Osteocyte (in vitro differentiated cells): ENCODE measurements around the gene LRRC14B. TPM values are rescaled to one million over a fixed set of nuclear protein-coding genes. Genes with fewer than 3 reads are reported as not detected.
A peak's percentile ranks its signal among the peaks of the same experiment; 100 is the strongest.

ENCODE experiments used
- DNase-seq: peaks from one replicate; pipeline ENCODE4 v3.0.0; 2021; ENCODE audit warnings: mixed read lengths; ENCODE audit not compliant: unreplicated experiment; ENCODE audit errors: extremely low spot score
- H3K27ac Mint-ChIP-seq: one replicate; pipeline ENCODE4 v1.8.0; 2021; ENCODE audit warnings: mild to moderate bottlenecking, mixed read lengths; ENCODE audit not compliant: unreplicated experiment
- H3K27me3 Mint-ChIP-seq: one replicate; pipeline ENCODE4 v1.8.0; 2021; ENCODE audit warnings: mixed read lengths; ENCODE audit not compliant: unreplicated experiment
- H3K36me3 Mint-ChIP-seq: one replicate; pipeline ENCODE4 v1.8.0; 2021; ENCODE audit warnings: mixed read lengths; ENCODE audit not compliant: unreplicated experiment
- H3K4me1 Mint-ChIP-seq: one replicate; pipeline ENCODE4 v1.8.0; 2021; ENCODE audit warnings: mixed read lengths; ENCODE audit not compliant: unreplicated experiment
- H3K4me3 Mint-ChIP-seq: one replicate; pipeline ENCODE4 v1.8.0; 2021; ENCODE audit warnings: mild to moderate bottlenecking, moderate library complexity, mixed read lengths; ENCODE audit not compliant: unreplicated experiment
- H3K9me3 Mint-ChIP-seq: one replicate; pipeline ENCODE4 v1.8.0; 2021; ENCODE audit warnings: mixed read lengths; ENCODE audit not compliant: unreplicated experiment
- CTCF ChIP-seq: fragments of 200-600 bp; sonication (generic); IDR thresholded peaks from 2 replicates; pipeline ENCODE4 v1.5.0; 2021; ENCODE audit warnings: antibody characterized with exemption, mild to moderate bottlenecking, moderate library complexity
- total RNA-seq: library from RNA; stranded (reverse); gene quantifications from 2 replicates; pipeline ENCODE4 v1.2.1, GENCODE V29; 2021

The LRRC14B gene
- total RNA-seq, 1 donor from 2014 or later, result not detected

DNA sequence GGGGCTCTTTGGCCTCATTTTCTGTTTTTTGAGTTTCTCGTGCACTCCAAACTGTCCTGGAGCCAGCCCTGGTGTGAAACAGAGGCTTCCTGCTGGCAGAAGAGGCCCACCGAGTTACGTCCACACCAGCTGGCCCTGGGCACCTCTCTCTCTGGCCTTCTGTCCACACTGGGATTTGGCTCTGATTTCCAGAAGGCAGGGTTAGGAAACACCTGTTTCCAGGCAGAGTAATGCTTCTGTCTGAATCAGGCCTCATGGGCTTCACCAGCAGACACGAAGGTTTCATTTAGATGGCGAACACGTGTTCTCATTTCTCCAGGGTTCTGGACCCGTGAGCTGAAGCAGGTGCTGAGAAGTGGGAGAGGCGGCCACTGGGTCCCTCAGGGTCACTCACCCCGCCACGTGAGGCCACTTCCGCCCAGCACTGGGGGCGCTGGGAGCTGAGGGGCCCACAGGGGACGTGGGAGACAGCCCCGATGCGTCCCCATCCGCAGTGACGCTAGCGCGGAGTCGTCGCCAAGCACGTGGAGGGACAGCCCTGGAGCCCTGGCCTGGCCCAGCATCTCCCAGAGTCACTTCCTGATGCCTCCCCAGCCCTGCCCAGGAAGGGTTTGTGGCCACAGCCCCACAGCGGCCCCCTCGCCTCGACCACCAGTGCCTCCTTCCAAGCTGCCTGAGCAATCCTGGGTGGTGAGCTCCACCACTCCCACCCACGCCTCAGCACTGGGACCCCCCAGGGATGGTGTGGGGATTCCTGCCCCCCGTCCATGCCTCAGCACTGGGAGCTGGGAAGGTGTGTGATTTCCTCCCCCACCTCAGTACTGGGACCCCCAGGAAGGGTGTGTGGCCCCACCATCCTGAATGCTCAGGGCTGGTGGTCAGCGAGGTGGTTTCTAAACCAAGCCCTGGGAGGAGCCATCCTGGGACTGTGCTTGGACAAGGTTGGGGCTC is 4.9 kb upstream of the LRRC14B start:
- H3K27me3 Mint-ChIP-seq, result no peaks in the 10 kb centered on the region
- H3K4me3 Mint-ChIP-seq, result no peak overlapping the region
- H3K36me3 Mint-ChIP-seq, result no peaks in the 10 kb centered on the region
- TF ChIP-seq CTCF, result no peak
- no peak overlapping the region for H3K27ac Mint-ChIP-seq
- DNase-seq, result no peak
- H3K4me1 Mint-ChIP-seq, result peaks cover 19% of the 10 kb centered on the region
- no peaks in the 10 kb centered on the region for H3K9me3 Mint-ChIP-seq

DNA sequence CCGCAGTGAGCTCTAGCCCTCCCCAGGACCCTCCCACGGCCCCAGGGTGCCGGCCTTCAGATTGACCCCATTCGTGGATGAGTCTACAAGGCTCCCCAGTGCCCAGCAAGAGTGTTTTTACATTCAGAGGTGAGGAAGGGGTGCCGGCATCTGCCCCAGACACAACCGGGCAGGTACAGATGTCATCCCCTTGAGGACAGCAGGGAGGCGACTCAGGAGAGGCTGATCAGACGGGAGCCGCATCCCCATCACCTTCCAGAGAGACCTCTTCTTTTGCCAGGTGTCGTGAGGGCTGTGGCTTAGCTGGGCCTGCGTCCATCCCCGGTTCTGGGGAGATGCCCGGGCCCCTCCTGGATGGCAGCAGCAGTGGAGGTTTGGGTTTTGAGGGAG is 4.3 kb upstream of the LRRC14B start:
- no peak overlapping the region for H3K27ac Mint-ChIP-seq
- H3K27me3 Mint-ChIP-seq, result no peaks in the 10 kb centered on the region
- TF ChIP-seq CTCF, result no peak
- no peak overlapping the region for H3K4me3 Mint-ChIP-seq
- no peaks in the 10 kb centered on the region for H3K9me3 Mint-ChIP-seq
- H3K36me3 Mint-ChIP-seq, result no peaks in the 10 kb centered on the region
- peaks cover 19% of the 10 kb centered on the region for H3K4me1 Mint-ChIP-seq
- no peak for DNase-seq

GRCh38 chr5:187617-188451 is 3.5 kb upstream of the LRRC14B start:
- Mint-ChIP-seq H3K27ac (no peak overlapping the region), H3K27me3 (no peaks in the 10 kb centered on the region), H3K4me3 (no peak overlapping the region), H3K4me1 (peaks cover 19% of the 10 kb centered on the region), H3K9me3 (no peaks in the 10 kb centered on the region), H3K36me3 (no peaks in the 10 kb centered on the region)
- DNase-seq, result no peak
- TF ChIP-seq CTCF, result no peak

- Mint-ChIP-seq H3K4me3 (peak overlapping the region; percentile 18), H3K36me3 (no peaks in the 10 kb centered on the region)
Measured at GRCh38 chr5:188488-189481, 2.5 kb upstream of the LRRC14B start.

More at GRCh38 chr5:188488-189481, 2.5 kb upstream of the LRRC14B start:
- Mint-ChIP-seq H3K9me3 (no peaks in the 10 kb centered on the region), H3K27me3 (no peaks in the 10 kb centered on the region), H3K4me1 (peaks cover 19% of the 10 kb centered on the region), H3K27ac (no peak overlapping the region)
- TF ChIP-seq CTCF, result peak; percentile 92
- peak; percentile 95 for DNase-seq
